ENCODE measurements around the gene HNRNPL. TPM values are rescaled to one million over a fixed set of nuclear protein-coding genes. Genes with fewer than 3 reads are reported as not detected.

HNRNPL gene
- total and polyA plus RNA-seq, 9 of the 15 experiments (the other 6 are each of a cell fraction or from before 2014, with no cell fraction given) = 39.5 to 610 (median 299) TPM

DNA sequence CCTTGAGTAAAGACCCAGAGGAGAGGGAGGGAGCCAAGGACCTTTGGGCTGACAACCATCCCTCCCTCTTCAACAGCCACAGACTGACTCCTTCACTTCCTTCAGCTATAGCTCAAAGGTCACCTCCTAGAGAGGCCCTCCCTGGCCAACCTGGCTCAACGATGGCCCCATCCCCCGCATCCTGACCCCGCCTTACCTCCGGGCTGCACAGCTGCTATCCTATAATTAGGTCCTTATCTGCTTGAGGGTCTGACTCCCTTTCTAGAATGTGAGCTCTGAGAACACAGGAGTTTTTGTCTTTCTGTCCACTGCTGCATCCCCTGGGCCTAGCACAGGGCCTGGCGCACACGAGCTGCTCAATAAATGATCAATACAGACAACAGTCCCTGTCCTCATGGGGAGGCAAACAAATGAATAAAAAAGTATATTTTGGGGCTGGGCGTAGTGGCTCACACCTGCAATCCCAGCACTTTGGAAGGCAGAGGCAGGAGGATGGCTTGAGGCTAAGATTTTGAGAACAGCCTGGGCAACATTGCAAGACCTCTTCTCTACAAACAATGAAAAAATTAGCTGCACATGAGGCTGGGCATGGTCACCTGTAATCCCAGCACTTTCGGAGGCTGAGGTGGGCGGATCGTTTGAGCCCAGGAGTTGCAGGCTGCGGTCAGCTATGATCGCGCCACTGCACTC lies 30.4 kb downstream of the HNRNPL start (continued):
- TF ChIP-seq ZNF318 (IDR thresholded peaks at IDR 0.05; ENCODE audit: borderline replicate concordance in 1 of 2, low read depth in 1 of 2) (peak in 1 of 2 experiments; percentile 25; a peak in 1 of 4 replicates), ZBTB40 (IDR thresholded peaks at IDR 0.05) (no peak; the same call in 1 of the 2 replicates), ZBTB40 (CRISPR knock-in tag; IDR thresholded peaks at IDR 0.05) (no peak)
